GM12878 (cell line): ENCODE results near the gene POU3F3. TPM values are rescaled to one million over a fixed set of nuclear protein-coding genes. Genes with fewer than 3 reads are reported as not detected.

Experiments used
- ATAC-seq: fragments of 200-7000 bp; cut with Tn5 transposase; 3 replicates; pipeline ENCODE4 v1.9.1; 2020; ENCODE audit warnings: mild to moderate bottlenecking, moderate library complexity
- Bru-seq: library from RNA; stranded (reverse); fragments of 400-500 nt; gene quantifications from one replicate; lab custom pipeline; 2021; lab: Mats Ljungman, UMichigan
- BruChase-seq, 2 experiments: library from RNA; stranded (reverse); fragments of 400-500 nt; gene quantifications; one replicate each; lab custom pipeline; 2021; lab: Mats Ljungman, UMichigan
- BruUV-seq: library from RNA; stranded (reverse); fragments of 400-500 nt; replicated peaks from 2 replicates; lab custom pipeline; 2021; lab: Mats Ljungman, UMichigan
- CTCF ChIA-PET: fragments of 300-600 bp; sonication (Branson Sonifier 250); formaldehyde crosslinking; extraction: SDS; loops from one replicate; lab custom pipeline; 2021; ENCODE audit warnings: inconsistent platforms; lab: Yijun Ruan, JAX
- POLR2A ChIA-PET: fragments of 350-600 bp; formaldehyde crosslinking; extraction: SDS; loops from one replicate; lab custom pipeline; 2021; ENCODE audit warnings: inconsistent platforms; lab: Charles Lee
- RAD21 ChIA-PET: fragments of 300-600 bp; sonication (Branson Sonifier 250); formaldehyde crosslinking; loops from one replicate; lab custom pipeline; 2023; ENCODE audit warnings: antibody characterized with exemption; ENCODE audit not compliant: unreplicated experiment; lab: Charles Lee
- SMC1A ChIA-PET: fragments of 300-600 bp; sonication (Branson Sonifier 250); formaldehyde crosslinking; loops from one replicate; lab custom pipeline; 2023; ENCODE audit not compliant: unreplicated experiment, uncharacterized antibody; lab: Charles Lee
- DNase-seq: peaks from one replicate; pipeline ENCODE4 v3.0.0-alpha.2; 2011; ENCODE audit warnings: low read depth, low spot score
- FAIRE-seq: peaks from 3 replicates; lab custom pipeline; 2011; peaks lifted over from hg19 to GRCh38; lab: Jason Lieb, UNC
- H2AFZ ChIP-seq: 2 replicates; pipeline ENCODE4 v1.6.0; 2011; ENCODE audit warnings: low read depth, low read length, control low read depth; ENCODE audit not compliant: control insufficient read depth
- H3K27ac ChIP-seq: 2 replicates; pipeline ENCODE4 v1.5.1; 2011; ENCODE audit warnings: control low read depth; ENCODE audit not compliant: control insufficient read depth, insufficient read depth
- H3K27me3 ChIP-seq, 2 experiments: replicated peaks in 1 of 2; 2 replicates each; pipeline versions ENCODE4 v1.6.0 to v1.6.1; 2011; ENCODE audit warnings: low read length in 1 of 2; ENCODE audit not compliant: control insufficient read depth in 2 of 2, insufficient read depth in 2 of 2
- H3K36me3 ChIP-seq, 2 experiments: 2 replicates each; pipeline ENCODE4 v1.5.1; 2011; ENCODE audit warnings: low read length in 1 of 2; ENCODE audit not compliant: control insufficient read depth in 2 of 2, insufficient read depth in 2 of 2
- H3K4me1 ChIP-seq: 2 replicates; pipeline ENCODE4 v1.6.1; 2011; ENCODE audit warnings: mild to moderate bottlenecking, low read length, moderate library complexity, mixed read lengths; ENCODE audit not compliant: control insufficient read depth, insufficient read depth
- H3K4me2 ChIP-seq: 2 replicates; pipeline ENCODE4 v1.6.0; 2011; ENCODE audit warnings: control low read depth; ENCODE audit not compliant: control insufficient read depth, insufficient read depth
- H3K4me3 ChIP-seq: fragments of 200-600 bp; sonication (generic); 2 replicates; pipeline ENCODE4 v1.5.1; 2016
- H3K79me2 ChIP-seq: 2 replicates; pipeline ENCODE4 v1.6.0; 2011; ENCODE audit warnings: low read length; ENCODE audit not compliant: control insufficient read depth, insufficient read depth
- H3K9ac ChIP-seq: 2 replicates; pipeline ENCODE4 v1.8.0; 2011; ENCODE audit warnings: low read length, control low read depth, mixed read lengths; ENCODE audit not compliant: control insufficient read depth, insufficient read depth
- H3K9me3 ChIP-seq: replicated peaks from 3 replicates; pipeline ENCODE4 v1.5.1; 2011; ENCODE audit warnings: mild to moderate bottlenecking, low read length; ENCODE audit not compliant: control insufficient read depth, insufficient read depth
- H4K20me1 ChIP-seq: 2 replicates; pipeline ENCODE4 v1.6.0; 2011; ENCODE audit not compliant: control insufficient read depth, insufficient read depth
- HDAC6 ChIP-seq: fragments of 200-600 bp; sonication (generic); IDR thresholded peaks from one replicate; pipeline ENCODE4 v1.8.0; 2017; ENCODE audit warnings: antibody characterized with exemption; ENCODE audit not compliant: unreplicated experiment
- PBX3 ChIP-seq: IDR thresholded peaks from 2 replicates; pipeline ENCODE4 v1.6.1; 2011; ENCODE audit warnings: mild to moderate bottlenecking, low read depth, low read length, moderate library complexity; ENCODE audit not compliant: insufficient replicate concordance
- WGBS: methylation state at CpG from one replicate; pipeline ENCODE4 v1.1.6; 2016; ENCODE audit warnings: low lambda C conversion rate; ENCODE audit not compliant: insufficient replicate concordance, insufficient coverage; ENCODE audit errors: missing lambda C conversion rate; 5-methylcytosine and 5-hydroxymethylcytosine counted together
- in situ Hi-C: fragments of 300-500 bp; cut with MboI; formaldehyde crosslinking; loops from 9 replicates; pipeline ENCODE4 v1.14.3; 2018; ENCODE audit warnings: mixed read lengths
- intact Hi-C: fragments of 100-400 bp; cut with micrococcal nuclease; formaldehyde crosslinking; loops from one replicate; pipeline ENCODE4 v1.14.2; 2022; ENCODE audit not compliant: unreplicated experiment
- long read RNA-seq, 2 experiments: library from polyadenylated mRNA; unstranded; transcript quantifications; one replicate each; pipeline ENCODE4 v2.0.0, GENCODE V29; 2019 to 2020
- polyA minus RNA-seq, 3 experiments: library from RNA; depleted of rRNA, polyadenylated mRNA; stranded (reverse); fragments of >200 nt; gene quantifications; 2 replicates each; pipeline ENCODE4 v1.2.3, GENCODE V29; 2011
- polyA plus RNA-seq, 11 experiments: library from polyadenylated mRNA; depleted of rRNA in 4 of 11; unstranded in 6 of 11; stranded (reverse) in 5 of 11; fragments of >200 nt; fragmentation: Nextera tagmentation in 4 of 11; fragmentation: Illumina TruSeq in 1 of 11; extraction: Ambion mirVana in 4 of 11; extraction: Trizol in 1 of 11; gene quantifications; 1 replicate in 1 of 11; 2 replicates in 10 of 11; pipeline versions ENCODE4 v1.2.1 to v1.2.3, GENCODE V29; 2011 to 2016; ENCODE audit warnings: inconsistent platforms in 2 of 11, missing spikeins in 2 of 11, low read depth in 1 of 11
- total RNA-seq, 4 experiments: library from RNA; depleted of rRNA in 3 of 4; stranded (reverse); fragments of >200 nt in 3 of 4; fragmentation: Illumina TruSeq in 1 of 4; extraction: Trizol in 1 of 4; gene quantifications; 2 replicates each; pipeline versions ENCODE4 v1.2.1 to v1.2.3, GENCODE V29; 2013 to 2021
- TF ChIP-seq, protein P1 (sequence below): fragments of 450-650 bp; IDR thresholded peaks from 2 replicates; pipeline ENCODE4 v1.6.1; 2016; ENCODE audit warnings: mild to moderate bottlenecking

POU3F3 gene
- not detected in 2 replicates for total RNA-seq (2013; cell fraction: nucleolus; rRNA removed)
- total RNA-seq (2014; rRNA removed) (not detected in 2 replicates), total RNA-seq (2014; rRNA removed; fragmentation: Illumina TruSeq; extraction: Trizol) (not detected in 2 replicates), total RNA-seq (2021) (not detected in 2 replicates), polyA plus RNA-seq (2011; rRNA removed) (not detected in 2 replicates), polyA plus RNA-seq (2014; fragmentation: Illumina TruSeq; extraction: Trizol) (not detected in 2 replicates), polyA plus RNA-seq (2014; fragmentation: Nextera tagmentation; extraction: Ambion mirVana) (not detected), polyA plus RNA-seq (2014; rRNA removed) (not detected in 2 replicates), polyA plus RNA-seq (2016; fragmentation: Nextera tagmentation; extraction: Ambion mirVana) (not detected), polyA minus RNA-seq (2011; rRNA and poly(A)+ RNA removed) (not detected in 2 replicates), Bru-seq, nascent RNA (percentile 20 among the genes with signal in this experiment), BruChase-seq, experiment 1, labeled RNA remaining after a 6-hour chase (not detected), BruChase-seq, experiment 2, labeled RNA remaining after a 2-hour chase (not detected)
- polyA plus RNA-seq (2011; ENCODE audit: low read depth): not detected
- polyA plus RNA-seq (2011; cell fraction: cytosol; rRNA removed): not detected in 2 replicates
- polyA plus RNA-seq (2011; cell fraction: nucleus; rRNA removed): not detected in 2 replicates
- polyA plus RNA-seq (2012): not detected in 2 replicates
- polyA minus RNA-seq (2011; cell fraction: cytosol; rRNA and poly(A)+ RNA removed): not detected in 2 replicates
- not detected in 2 replicates for polyA minus RNA-seq (2011; cell fraction: nucleus; rRNA and poly(A)+ RNA removed)
- long read RNA-seq, experiment 1: 0 reads
- long read RNA-seq, experiment 2: 0 reads

GRCh38 chr2:104853534-104854497, at the start of gene POU3F3:
Gene POU3F3, plus strand, starts transcription at chr2:104854115. Its CDS starts 1,396 bp downstream, at chr2:104855511.
- WGBS: 16% methylated on average over 42 of the region's 65 CpGs
- ChIA-PET CTCF (no interaction called here), POLR2A (no interaction called here), SMC1A (no interaction called here), RAD21 (no interaction called here)
- Histone ChIP-seq H4K20me1 (no peaks in the 10 kb centered on the region), H3K36me3 (no peaks in the 10 kb centered on the region), H3K27ac (no peak within 1 kb of the TSS), H3K9ac (no peak within 1 kb of the TSS), H2AFZ (no peak within 1 kb of the TSS), H3K79me2 (no peaks in the 10 kb centered on the region), H3K27me3 (peaks cover 13 to 24% of the 10 kb centered on the region in 2 experiments), H3K4me3 (peak within 1 kb of the TSS; percentile 27; the same call in 1 of the 2 replicates), H3K9me3 (peaks cover 4% of the 10 kb centered on the region; the same call in 1 of the 3 replicates), H3K4me2 (peak within 1 kb of the TSS; percentile 64), H3K4me1 (no peaks in the 10 kb centered on the region)
- no TSS peak for BruUV-seq
- FAIRE-seq (no peak), DNase-seq (no peak), ATAC-seq (no peak)
- intact Hi-C loops (no loop called here), in situ Hi-C loops (loop anchor here (25.0 kb wide), 1 partner anchor 817 kb away; no protein-coding TSS in a partner anchor)
- TF ChIP-seq HDAC6 (no peak), PBX3 (peak; percentile 67)
- TF ChIP-seq, protein P1, sequence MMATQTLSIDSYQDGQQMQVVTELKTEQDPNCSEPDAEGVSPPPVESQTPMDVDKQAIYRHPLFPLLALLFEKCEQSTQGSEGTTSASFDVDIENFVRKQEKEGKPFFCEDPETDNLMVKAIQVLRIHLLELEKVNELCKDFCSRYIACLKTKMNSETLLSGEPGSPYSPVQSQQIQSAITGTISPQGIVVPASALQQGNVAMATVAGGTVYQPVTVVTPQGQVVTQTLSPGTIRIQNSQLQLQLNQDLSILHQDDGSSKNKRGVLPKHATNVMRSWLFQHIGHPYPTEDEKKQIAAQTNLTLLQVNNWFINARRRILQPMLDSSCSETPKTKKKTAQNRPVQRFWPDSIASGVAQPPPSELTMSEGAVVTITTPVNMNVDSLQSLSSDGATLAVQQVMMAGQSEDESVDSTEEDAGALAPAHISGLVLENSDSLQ: peak; percentile 68
